ENCODE measurements around the gene RNF25.
"Not testable (repeated sequence)": the region's sequence is repeated elsewhere in the genome, so short reads cannot be mapped to it uniquely, and the experiment has no call there.

RNF25 gene

DNA sequence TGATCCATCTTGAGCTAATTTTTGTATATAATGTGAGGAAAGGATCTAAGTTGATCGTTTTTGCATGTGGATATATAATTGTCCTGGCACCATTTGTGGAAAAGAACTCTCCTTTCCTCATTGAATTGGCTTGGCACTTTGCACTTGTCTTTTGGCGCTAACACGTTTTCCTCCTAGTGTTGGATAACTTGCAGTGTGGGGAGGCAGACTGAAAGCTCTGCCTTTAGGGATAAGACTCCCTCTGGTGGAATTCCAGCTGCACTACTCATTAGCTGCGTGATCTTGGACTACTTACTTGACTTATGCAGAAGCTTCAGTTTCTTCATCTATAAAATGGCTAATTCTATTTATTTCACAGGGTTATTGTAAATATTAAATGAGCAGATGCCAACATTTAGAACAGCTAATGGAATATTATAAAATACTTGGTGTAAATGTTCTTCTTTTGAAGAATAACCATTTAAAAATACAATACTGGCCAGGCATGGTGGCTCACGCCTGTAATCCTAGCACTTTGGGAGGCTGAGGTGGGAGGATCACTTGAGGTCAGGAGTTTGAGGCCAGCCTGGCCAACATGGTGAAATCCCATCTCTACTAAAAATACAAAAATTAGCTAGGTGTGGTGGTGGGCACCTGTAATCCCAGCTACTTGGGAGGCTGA, 15.7 kb upstream of the RNF25 start:
- not testable (repeated sequence) for H3K27ac ChIP-seq
- peak; percentile 20 for DNase-seq (ENCODE audit: low read depth, low spot score)

DNA sequence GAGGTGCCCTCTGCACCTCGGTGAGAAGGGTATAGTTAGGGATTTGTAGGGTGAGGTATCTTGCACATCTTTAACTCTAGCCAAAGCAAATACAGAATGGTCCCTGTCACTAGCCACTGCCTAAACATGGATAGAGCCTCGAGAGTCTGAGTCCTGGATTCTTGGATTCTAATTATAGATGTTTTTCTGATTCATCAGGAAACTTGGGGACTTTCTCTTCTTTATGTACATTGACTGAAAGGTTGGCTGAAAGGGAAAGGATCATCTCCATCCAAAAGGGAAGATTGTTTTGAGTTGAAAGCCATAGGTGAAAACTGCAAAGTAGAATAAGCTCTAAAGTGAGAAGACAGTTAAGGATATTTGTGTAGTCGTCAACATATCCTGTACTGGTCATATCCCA, 8.3 kb upstream of the RNF25 start:
- H3K27ac ChIP-seq: no peak overlapping the region
- no peak for DNase-seq (ENCODE audit: low read depth, low spot score)

DNA sequence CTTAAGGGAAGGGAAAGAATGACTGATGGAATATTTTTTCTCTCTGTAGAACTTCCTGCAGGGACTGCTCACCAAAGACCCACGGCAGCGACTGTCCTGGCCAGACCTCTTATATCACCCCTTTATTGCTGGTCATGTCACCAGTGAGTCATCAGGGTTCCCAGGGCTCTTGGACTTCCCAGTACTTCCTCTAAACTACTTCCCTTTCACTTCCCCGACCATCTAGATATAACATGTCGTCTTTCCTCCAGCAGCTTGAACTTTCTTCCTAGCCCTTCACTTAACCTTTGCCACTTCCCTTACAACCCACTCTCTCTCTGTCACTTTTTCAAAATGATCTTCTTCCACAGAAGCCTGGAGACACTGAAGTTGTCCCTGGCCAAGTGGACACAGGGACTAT, 7.3 kb upstream of the RNF25 start:
- no peak overlapping the region for H3K27ac ChIP-seq
- no peak for DNase-seq (ENCODE audit: low read depth, low spot score)

DNA sequence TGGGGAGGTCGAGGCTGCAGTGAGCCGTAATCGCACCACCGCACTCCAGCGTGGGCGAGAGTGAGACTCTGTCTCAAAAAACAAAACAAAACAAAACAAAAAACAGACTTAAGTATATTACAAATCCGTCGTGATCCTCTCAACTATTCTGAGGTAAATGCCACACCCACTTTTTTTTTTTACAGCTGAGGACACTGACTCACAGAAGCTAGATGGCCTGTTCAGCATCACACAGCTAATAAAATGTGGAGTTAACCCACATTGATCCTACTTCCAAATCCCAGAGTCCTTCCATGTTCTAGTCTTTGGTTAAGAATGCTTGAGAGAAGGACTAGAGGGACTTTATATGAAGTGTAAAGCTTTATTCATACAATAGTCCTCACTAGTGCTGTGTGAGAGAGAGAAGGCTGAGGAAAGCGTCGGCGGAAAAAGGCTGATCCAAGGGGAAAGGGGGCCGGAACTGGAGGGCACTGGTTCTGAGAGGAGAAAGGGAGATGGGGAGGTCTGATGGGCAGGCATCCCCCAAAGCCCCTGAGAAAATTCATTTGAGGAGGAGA, 627 bp downstream of the RNF25 start:
- peak; percentile 20 for DNase-seq (ENCODE audit: low read depth, low spot score)
- peak overlapping the region; percentile 83 for H3K27ac ChIP-seq

DNA sequence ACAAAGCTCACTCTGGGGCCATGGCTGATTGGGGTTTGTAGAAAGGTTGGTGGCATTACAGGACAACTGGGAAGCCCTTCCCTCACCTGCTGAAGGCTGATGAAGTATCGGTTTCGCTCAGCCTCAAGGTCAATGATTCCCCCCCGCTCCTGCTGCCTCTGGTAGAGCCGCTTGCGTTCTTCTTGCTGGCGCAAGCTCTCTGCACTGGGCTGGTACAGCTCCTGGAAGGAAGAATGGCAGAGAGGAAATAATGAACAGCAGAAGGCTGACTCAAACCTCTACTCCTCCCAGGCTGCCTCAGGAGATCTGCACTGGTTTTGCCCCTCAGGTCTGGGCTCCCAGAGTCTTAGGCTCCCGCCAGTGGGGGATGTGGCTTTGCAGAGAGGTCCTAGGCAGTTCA, 7.1 kb downstream of the RNF25 start:
- DNase-seq (ENCODE audit: low read depth, low spot score): no peak
- H3K27ac ChIP-seq: no peak overlapping the region

DNA sequence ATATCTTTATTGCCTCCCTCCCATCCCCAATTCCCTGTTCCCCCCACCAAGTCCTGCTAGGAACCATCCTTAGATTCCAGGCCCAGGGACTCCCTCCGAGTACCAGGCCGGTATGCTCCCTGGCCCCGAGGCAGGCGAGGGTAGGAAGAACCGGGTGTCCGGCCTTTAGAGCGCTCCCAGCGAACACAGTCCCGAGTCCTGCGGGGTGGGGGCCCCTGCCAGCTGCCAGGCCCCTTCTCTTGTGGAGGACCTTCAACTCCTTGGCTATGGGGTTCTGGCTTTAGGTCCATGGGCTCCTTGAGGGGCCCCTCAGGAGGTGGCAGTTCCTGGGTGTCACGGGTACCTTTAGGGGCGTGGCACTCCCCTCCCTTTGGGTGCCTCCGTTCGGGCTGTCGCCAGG, 7.9 kb downstream of the RNF25 start:
- no peak overlapping the region for H3K27ac ChIP-seq
- no peak for DNase-seq (ENCODE audit: low read depth, low spot score)

DNA sequence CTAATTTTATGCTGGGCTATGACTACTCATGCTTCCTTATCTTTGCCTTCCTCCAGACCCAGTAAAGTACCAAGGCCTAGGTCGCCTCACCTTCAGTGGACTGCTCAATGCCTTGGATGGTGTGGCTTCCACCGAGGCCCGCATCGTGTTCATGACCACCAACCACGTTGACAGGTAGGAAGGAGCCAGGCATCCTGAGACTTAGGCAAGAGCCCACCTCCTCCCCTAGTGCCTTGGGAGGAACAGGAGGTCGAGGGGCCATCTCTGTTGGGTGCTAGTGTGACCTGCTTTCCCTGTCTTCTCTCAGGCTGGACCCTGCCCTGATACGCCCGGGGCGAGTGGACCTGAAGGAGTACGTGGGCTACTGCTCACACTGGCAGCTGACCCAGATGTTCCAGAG, 9.0 kb downstream of the RNF25 start:
- no peak overlapping the region for H3K27ac ChIP-seq
- no peak for DNase-seq (ENCODE audit: low read depth, low spot score)

DNA sequence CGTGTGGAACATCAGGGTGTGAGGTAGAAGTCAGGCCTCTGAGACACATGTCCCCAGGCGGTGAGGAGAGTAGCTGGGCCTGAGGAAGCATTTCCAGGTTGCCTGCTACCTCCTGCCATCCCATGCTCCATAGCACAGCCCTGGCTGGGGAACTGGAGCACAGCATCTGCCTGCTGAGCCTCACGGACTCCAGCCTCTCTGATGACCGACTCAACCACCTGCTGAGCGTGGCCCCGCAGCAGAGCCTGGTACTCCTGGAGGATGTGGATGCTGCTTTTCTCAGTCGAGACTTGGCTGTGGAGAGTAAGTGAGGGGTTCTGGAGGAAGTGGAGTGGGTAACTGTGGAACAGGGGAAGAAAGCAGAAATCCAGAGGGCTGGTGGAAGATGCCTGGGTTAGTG, 9.4 kb downstream of the RNF25 start:
- H3K27ac ChIP-seq: no peak overlapping the region
- no peak for DNase-seq (ENCODE audit: low read depth, low spot score)

DNA sequence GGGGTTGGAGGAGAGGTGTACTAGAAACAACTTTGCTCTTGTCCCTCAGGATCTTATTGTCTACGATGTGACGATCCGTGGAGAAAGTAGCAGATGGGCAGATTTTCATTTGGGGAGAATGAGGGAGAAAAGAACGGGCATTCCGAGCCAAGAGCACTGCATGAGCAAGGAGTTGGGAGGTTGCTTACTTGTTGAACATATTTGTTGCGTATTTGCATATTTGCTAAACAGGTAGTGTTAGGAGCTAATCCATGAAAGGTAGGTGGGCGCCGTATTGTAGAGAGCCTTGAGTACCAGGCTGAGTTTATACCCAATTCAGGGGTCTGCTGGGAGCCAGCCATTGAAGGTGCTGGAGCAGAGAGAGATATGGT, 11.8 kb downstream of the RNF25 start:
- H3K27ac ChIP-seq: peak overlapping the region; percentile 64
- no peak for DNase-seq (ENCODE audit: low read depth, low spot score)

DNA sequence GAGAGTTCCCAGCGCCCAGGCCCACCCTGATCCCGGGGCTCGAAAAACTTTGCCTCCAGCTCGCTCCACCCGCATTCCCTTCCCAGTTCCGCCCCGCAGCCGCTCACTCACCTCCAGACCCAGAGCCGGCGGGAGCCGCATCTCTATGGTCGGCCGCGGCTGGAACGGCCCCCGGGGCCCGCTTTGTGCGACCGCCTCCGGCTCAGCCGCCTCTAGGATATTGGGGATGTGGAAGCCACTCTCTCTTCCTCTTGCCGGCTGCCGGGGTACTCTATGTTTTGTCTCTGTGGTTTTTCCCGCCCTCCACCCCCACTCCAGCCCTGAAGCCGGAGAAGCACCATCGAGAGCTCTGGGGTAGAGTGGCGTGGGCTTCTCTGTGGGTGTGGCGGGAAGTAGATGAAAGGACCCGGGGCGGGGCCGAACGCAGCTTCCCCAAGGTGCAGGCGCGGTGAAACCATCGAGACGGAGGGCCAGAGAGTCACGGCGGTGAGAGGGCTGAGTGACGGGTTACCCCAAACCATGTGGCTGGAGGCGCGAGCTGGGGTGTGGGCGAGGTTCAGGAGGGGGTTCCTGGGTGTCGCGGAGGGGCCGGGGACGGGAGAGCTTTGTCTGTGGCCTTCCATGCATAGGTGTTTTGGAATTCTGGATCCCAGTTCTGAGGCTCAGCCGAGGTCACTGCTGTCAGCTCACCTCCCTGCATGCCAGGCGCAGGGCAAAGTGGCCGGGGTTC, 12.4 kb downstream of the RNF25 start, which contains the start of the genes BCS1L and ZNF142:
Gene BCS1L, plus strand, starts transcription at position 426 of the 730 bp plus-strand sequence. CDS start 1,305 bp downstream, outside the sequence.
Gene ZNF142, minus strand, starts transcription at position 366 of the 730 bp plus-strand sequence. CDS start 3,194 bp downstream, outside the sequence.
- DNase-seq (ENCODE audit: low read depth, low spot score): peak; percentile 33
- H3K27ac ChIP-seq: peak within 1 kb of the TSS; percentile 64

DNA sequence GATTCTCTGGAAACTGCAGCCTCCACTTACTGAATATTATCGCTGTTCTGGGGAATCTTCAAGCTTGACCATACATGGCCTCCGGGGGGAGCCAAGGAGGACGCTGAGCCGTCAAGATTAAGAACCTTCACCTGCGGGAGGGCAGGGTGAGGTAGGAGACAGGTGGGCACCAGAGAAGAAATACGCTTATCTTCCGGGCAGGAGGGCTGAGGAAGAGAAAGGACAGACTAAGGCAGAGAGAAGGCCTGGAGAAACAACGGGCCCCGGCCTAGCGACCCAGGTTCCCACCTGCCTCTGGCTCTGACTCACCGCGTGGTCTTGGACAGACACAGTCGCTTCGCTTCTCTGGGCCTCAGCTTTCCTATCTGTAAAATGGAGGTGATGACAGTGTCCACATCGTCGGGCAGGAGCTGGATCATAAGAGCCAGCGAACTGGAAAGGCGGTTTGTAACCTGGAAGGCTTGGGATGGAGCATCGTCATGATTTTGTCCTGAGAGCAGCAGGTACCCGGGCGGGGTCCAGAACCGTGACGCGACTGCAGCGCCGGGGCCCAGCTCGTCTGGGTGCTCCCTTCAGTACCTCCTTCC, 13.0 kb downstream of the RNF25 start:
- DNase-seq (ENCODE audit: low read depth, low spot score): no peak
- H3K27ac ChIP-seq: peak overlapping the region; percentile 64

DNA sequence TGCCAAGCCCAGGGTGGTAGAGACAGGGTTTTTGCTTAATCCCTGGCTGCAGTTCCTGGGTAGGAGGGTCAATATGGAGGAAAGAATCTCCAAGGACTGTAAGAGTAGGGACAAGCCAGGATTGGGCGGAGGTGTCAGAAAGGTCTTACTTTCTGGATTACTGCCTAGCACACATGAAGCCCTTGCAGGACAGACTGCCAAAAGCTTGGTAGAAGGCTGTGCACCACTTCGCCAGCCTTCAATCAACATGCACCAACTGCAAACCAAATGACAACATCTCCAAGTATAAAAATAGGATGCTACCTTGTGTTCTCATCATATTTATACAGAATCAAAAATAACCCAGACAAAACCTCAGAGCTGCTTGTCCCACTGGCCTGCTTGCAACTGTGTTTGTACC, 16.1 kb downstream of the RNF25 start:
- DNase-seq (ENCODE audit: low read depth, low spot score): no peak

DNA sequence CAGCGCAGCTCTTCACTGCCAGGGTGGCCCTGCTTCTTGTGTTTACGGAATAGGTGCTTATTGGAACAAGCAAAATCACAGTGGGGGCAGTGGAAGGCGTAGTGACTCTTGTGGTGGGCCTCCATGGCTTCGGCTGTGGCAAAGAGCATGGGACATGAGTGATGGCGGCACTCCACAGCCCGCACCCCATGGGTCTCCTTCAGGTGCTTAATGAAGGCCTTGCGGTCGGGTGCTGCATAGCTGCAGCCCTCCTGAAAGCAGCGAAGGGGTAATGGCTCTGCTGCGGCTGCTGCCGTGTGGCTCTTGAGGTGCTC, 23.1 kb downstream of the RNF25 start:
- no peak for DNase-seq (ENCODE audit: low read depth, low spot score)
- no peak overlapping the region for H3K27ac ChIP-seq

More for the DNA sequence above, 16.1 kb downstream of the RNF25 start:
- H3K27ac ChIP-seq: no peak overlapping the region

DNA sequence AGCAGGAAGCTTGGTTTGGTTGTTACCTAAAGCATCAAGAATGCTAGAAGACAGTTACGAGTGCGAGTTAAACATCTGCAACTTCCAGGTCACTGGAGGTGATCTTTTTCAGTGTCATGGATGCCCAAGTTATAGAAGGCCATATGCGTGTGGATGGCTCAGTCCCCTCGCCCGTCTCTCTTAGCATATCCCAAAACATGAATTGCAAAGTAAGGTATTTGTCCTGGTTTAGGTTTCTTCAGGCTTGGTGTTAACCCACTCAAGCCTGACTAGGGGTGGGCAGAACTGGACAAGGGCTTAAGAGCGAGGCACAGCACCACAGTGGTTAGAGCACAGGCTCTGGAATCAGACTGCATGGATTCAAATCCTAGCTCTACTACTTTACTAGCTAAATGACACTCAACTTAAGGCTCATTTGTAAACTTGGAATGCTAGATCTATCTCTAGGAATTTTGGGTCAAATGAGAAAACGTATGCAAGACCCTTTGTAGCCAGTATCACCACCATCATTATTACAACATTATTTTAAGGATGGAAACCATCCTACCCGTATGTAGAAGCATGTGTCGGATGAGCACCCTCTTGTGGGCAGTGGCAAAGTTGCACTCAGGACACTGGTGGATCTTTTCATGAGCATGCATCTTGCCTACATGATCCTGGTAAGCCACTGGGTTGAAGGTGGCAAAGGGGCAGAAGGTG, 23.6 kb downstream of the RNF25 start:
- no peak for DNase-seq (ENCODE audit: low read depth, low spot score)
- H3K27ac ChIP-seq: no peak overlapping the region

DNA sequence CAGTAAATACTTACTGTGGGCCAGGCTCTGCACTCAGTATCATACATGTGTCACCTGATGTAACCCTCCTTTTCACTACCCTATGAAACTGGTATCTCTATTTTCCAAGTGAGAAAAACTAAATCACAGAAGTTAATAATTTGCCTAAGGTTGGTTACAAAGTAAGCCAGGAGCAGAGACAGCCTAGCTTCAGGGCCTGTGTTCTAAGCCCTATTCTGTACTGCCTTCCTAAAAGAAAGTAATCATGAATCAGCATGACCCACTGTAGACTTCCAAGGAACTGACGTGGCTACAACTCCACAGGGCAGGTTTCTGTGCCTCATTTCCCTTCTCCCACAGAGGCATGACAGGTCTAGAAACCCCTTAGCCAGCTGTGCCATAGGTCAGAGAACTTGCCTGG, 26.7 kb downstream of the RNF25 start:
- H3K27ac ChIP-seq: peak overlapping the region; percentile 78
- DNase-seq (ENCODE audit: low read depth, low spot score): peak; percentile 74

DNA sequence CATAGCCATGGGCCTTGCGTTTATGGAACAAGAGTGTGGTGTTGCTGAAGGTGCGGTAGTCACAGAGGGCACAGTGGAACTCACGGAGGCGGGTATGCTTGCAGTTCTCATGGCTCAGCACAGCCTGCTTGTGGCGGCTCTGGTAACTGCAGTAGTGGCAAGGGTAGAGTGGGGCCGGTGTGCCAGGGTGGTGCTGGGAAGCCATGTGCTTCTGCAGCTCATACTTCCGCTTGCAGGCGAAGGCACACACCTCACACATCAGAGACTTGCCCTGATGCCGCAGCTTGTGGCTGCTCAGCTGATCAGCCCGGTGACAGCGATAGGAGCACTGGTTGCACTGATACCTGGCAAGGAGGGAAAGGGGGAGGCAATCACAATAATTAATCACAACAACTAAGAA, 27.1 kb downstream of the RNF25 start:
- H3K27ac ChIP-seq: peak overlapping the region; percentile 78
- DNase-seq (ENCODE audit: low read depth, low spot score): no peak

DNA sequence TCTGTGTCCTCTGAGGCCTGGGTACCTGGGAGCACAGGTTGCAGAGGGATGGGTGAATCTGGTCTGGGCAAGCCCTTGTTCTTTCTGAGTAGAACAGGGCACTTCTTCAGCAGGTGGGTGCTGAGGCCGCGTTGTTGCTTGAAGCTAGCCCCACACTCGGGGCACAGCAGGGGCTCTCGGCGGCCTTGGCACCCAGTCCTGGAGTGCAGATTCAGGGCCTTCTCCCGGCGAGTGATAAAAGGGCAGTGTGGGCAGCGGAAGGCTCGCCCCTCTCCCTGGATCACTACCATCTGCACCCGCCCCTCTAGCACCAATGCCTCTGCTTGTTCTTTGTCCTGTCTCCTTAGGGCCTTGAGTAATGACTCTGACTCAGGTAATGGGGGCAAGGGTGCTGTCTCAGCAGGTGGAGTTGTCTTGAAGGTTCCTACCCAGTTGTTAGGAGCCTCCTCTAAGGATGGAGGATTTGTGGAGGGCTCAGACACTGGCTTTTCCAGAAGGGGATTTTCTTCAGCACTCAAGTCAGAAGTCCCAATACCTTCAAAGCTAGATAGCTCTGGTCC, 28.0 kb downstream of the RNF25 start:
- no peak for DNase-seq (ENCODE audit: low read depth, low spot score)
- H3K27ac ChIP-seq: peak overlapping the region; percentile 78

DNA sequence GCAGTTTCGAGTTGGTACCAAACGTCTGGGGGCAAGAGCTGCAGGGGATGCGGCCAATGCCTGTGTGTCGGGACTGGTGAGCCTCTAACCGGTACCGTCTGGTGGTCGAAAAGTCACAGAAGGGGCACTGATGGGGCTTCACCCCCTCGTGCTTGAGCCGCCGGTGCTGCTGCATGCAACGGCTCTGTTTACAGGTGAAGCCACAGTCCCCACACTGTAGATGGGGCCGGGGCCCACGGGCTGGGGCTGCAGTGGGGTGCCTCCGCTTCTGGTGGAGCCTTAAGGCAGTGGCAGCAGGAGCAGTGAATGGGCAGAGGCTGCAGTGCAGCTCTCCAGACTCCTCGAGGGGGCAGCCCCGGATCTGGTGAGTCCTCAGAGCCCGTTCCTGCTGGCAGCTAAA, 29.0 kb downstream of the RNF25 start:
- DNase-seq (ENCODE audit: low read depth, low spot score): no peak
- H3K27ac ChIP-seq: no peak overlapping the region

DNA sequence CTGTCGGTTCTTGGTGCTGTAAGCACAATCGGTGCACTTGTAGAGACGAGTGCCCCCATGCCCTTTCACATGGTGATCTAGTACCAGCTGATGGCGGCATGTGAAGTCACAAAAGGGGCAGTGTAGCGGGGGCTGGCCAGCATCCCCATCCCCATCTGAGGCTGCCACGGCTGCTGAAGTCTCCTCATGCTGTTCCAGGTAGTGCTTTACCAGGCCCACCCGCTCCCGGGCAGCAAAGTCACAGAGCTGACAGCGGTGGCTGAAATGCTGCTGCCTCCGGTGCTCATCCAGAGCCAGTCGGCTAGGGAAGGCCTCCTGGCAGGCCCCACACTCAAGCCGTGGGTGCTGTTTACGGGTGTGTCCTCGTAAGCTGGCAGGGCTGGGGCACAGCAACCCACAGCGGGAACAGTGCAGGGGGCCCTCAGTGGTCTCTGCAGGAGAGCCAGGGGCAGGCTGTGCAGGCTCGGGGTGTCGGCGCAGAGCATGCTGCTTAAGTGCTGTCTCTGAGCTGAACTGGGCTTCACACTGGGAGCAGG, 29.6 kb downstream of the RNF25 start:
- no peak for DNase-seq (ENCODE audit: low read depth, low spot score)
- no peak overlapping the region for H3K27ac ChIP-seq

DNA sequence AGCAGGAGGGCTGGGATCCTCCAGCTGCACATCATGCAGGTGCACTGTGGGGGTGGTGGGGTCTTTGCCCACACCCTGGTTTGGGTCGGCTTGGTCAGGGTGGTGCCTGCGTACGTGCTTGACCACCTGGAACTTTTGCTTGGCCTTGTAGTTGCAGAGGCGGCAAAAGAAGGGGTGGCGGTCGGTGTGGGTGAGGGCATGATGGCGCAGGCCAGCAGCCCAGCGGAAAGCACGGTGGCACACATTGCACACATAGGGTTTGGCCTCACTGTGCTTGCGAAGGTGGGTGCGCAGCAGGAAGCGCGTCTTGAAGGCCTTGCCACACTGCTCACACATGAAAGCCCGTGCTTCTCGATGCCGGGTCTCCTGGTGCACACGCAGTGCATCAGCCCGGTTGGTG, 33.4 kb downstream of the RNF25 start:
- no peak for DNase-seq (ENCODE audit: low read depth, low spot score)
- no peak overlapping the region for H3K27ac ChIP-seq

Data from epithelial cell of prostate (primary cell).